H1 (cell line): ENCODE data around the gene SLC7A9. TPM values are rescaled to one million over a fixed set of nuclear protein-coding genes. Genes with fewer than 3 reads are reported as not detected.

Source experiments
- CTCF ChIA-PET: fragments of 300-600 bp; sonication (Branson Sonifier 250); formaldehyde crosslinking; loops from one replicate; lab custom pipeline; 2021; ENCODE audit not compliant: partially characterized antibody; lab: Charles Lee
- POLR2A ChIA-PET: fragments of 300-600 bp; sonication (Branson Sonifier 250); formaldehyde crosslinking; loops from one replicate; lab custom pipeline; 2021; ENCODE audit warnings: inconsistent platforms; ENCODE audit not compliant: partially characterized antibody; lab: Charles Lee
- DNase-seq, 2 experiments: peaks; one replicate each; pipeline versions ENCODE4 v3.0.0 to v3.0.0-alpha.2; 2010 to 2022; ENCODE audit warnings: low spot score in 2 of 2, low read depth in 1 of 2, mixed read lengths in 1 of 2
- FAIRE-seq: peaks from 2 replicates; lab custom pipeline; 2011; peaks lifted over from hg19 to GRCh38; lab: Jason Lieb, UNC
- H2AFZ ChIP-seq: 2 replicates; pipeline ENCODE4 v1.8.1; 2012; ENCODE audit warnings: low read length, inconsistent platforms
- H2AK5ac ChIP-seq: 2 replicates; pipeline ENCODE4 v1.6.1; 2013; ENCODE audit warnings: low read depth, low read length
- H2BK120ac ChIP-seq: replicated peaks from 2 replicates; pipeline ENCODE3; 2013; ENCODE audit warnings: low read depth, low read length, inconsistent platforms
- H2BK12ac ChIP-seq: 2 replicates; pipeline ENCODE4 v1.6.1; 2013; ENCODE audit warnings: low read depth, low read length
- H2BK15ac ChIP-seq: 2 replicates; pipeline ENCODE4 v1.6.1; 2013; ENCODE audit warnings: low read length
- H2BK20ac ChIP-seq: 2 replicates; pipeline ENCODE4 v1.6.1; 2013; ENCODE audit warnings: low read length
- H2BK5ac ChIP-seq: 2 replicates; pipeline ENCODE4 v1.6.1; 2013; ENCODE audit warnings: low read depth, low read length
- H3K14ac ChIP-seq: 2 replicates; pipeline ENCODE4 v1.6.1; 2013; ENCODE audit warnings: inconsistent platforms; ENCODE audit not compliant: insufficient read length
- H3K18ac ChIP-seq: 2 replicates; pipeline ENCODE4 v1.6.1; 2013; ENCODE audit warnings: low read length; ENCODE audit errors: extremely low read depth
- H3K23ac ChIP-seq: 2 replicates; pipeline ENCODE4 v1.6.1; 2013; ENCODE audit warnings: inconsistent platforms; ENCODE audit not compliant: insufficient read length
- H3K23me2 ChIP-seq: 2 replicates; pipeline ENCODE4 v1.6.1; 2013; ENCODE audit warnings: low read depth, low read length
- H3K27ac ChIP-seq: 2 replicates; pipeline ENCODE4 v1.6.1; 2011; ENCODE audit warnings: low read depth, low read length, inconsistent platforms
- H3K27me3 ChIP-seq, 4 experiments: replicated peaks in 1 of 4; 1 replicate in 1 of 4; 2 replicates in 3 of 4; pipeline versions ENCODE4 v1.6.1 to v1.8.1; 2011 to 2013; ENCODE audit warnings: low read length in 3 of 4, mild to moderate bottlenecking in 3 of 4, inconsistent platforms in 2 of 4, mixed read lengths in 2 of 4, moderate library complexity in 1 of 4; ENCODE audit not compliant: control insufficient read depth in 3 of 4, insufficient read depth in 3 of 4; ENCODE audit errors: extremely low read depth in 1 of 4
- H3K36me3 ChIP-seq, 4 experiments: 2 replicates each; pipeline versions ENCODE4 v1.6.1 to v1.8.1; 2011 to 2013; ENCODE audit warnings: mild to moderate bottlenecking in 4 of 4, low read length in 3 of 4, moderate library complexity in 2 of 4, control low read depth in 1 of 4, inconsistent platforms in 1 of 4; ENCODE audit not compliant: insufficient read depth in 4 of 4, control insufficient read depth in 2 of 4
- H3K4ac ChIP-seq: replicated peaks from 2 replicates; pipeline ENCODE3; 2013; ENCODE audit warnings: low read length, low read depth, mixed read lengths, inconsistent platforms; ENCODE audit not compliant: insufficient read length
- H3K4me1 ChIP-seq, 4 experiments: replicated peaks in 1 of 4; 1 replicate in 1 of 4; 2 replicates in 3 of 4; pipeline versions ENCODE4 v1.6.1 to v1.8.1; 2011 to 2013; ENCODE audit warnings: low read length in 3 of 4, inconsistent platforms in 2 of 4, mixed read lengths in 1 of 4; ENCODE audit not compliant: insufficient read depth in 4 of 4, control insufficient read depth in 3 of 4
- H3K4me2 ChIP-seq, 2 experiments: 2 replicates each; pipeline versions ENCODE4 v1.6.1 to v1.8.1; 2011 to 2013; ENCODE audit warnings: low read depth in 2 of 2, low read length in 2 of 2, control low read depth in 1 of 2, inconsistent platforms in 1 of 2, mild to moderate bottlenecking in 1 of 2; ENCODE audit not compliant: insufficient read depth in 1 of 2
- H3K4me3 ChIP-seq, 4 experiments: fragments of 200-600, 300-600 bp in 1 of 4; sonication (generic), shearing (Covaris generic), sonication (Bioruptor Twin) in 1 of 4; 2 replicates each; pipeline versions ENCODE4 v1.5.1 to v1.8.1; 2011 to 2016; ENCODE audit warnings: low read length in 4 of 4, low read depth in 3 of 4, control low read depth in 2 of 4, inconsistent platforms in 2 of 4, mild to moderate bottlenecking in 2 of 4, mixed read lengths in 1 of 4, moderate library complexity in 1 of 4; ENCODE audit not compliant: insufficient read depth in 2 of 4; ENCODE audit errors: extremely low read depth in 1 of 4
- H3K56ac ChIP-seq: replicated peaks from 2 replicates; pipeline ENCODE3; 2013; ENCODE audit warnings: low read depth, mild to moderate bottlenecking, mixed read lengths, low read length, inconsistent platforms; ENCODE audit not compliant: insufficient read length
- H3K79me1 ChIP-seq: 2 replicates; pipeline ENCODE4 v1.6.1; 2013; ENCODE audit warnings: low read depth, low read length, control low read depth
- H3K79me2 ChIP-seq, 2 experiments: 2 replicates each; pipeline versions ENCODE4 v1.6.1 to v1.8.1; 2012 to 2013; ENCODE audit warnings: low read length in 2 of 2, mild to moderate bottlenecking in 2 of 2, inconsistent platforms in 1 of 2; ENCODE audit not compliant: insufficient read depth in 2 of 2, control insufficient read depth in 1 of 2
- H3K9ac ChIP-seq, 4 experiments: replicated peaks in 1 of 4; 1 replicate in 1 of 4; 2 replicates in 3 of 4; pipeline versions ENCODE4 v1.6.1 to v1.8.1; 2011 to 2013; ENCODE audit warnings: low read depth in 3 of 4, low read length in 3 of 4, control low read depth in 2 of 4, mild to moderate bottlenecking in 2 of 4, moderate library complexity in 2 of 4, inconsistent platforms in 1 of 4; ENCODE audit errors: extremely low read depth in 1 of 4
- H3K9me3 ChIP-seq, 2 experiments: 2 replicates each; pipeline versions ENCODE4 v1.6.1 to v1.8.1; 2012 to 2013; ENCODE audit warnings: mild to moderate bottlenecking in 2 of 2, moderate library complexity in 2 of 2, control low read depth in 1 of 2, inconsistent platforms in 1 of 2, low read depth in 1 of 2, low read length in 1 of 2, mixed read lengths in 1 of 2; ENCODE audit not compliant: insufficient read depth in 2 of 2
- H4K20me1 ChIP-seq, 2 experiments: replicated peaks in 1 of 2; 2 replicates each; pipeline versions ENCODE3 to v1.8.1; 2011 to 2013; ENCODE audit warnings: inconsistent platforms in 2 of 2, low read length in 2 of 2, mild to moderate bottlenecking in 1 of 2; ENCODE audit not compliant: insufficient read depth in 2 of 2, control insufficient read depth in 1 of 2
- H4K5ac ChIP-seq: 2 replicates; pipeline ENCODE4 v1.6.1; 2013; ENCODE audit warnings: low read length, low read depth, mixed read lengths, inconsistent platforms; ENCODE audit not compliant: insufficient read length
- H4K8ac ChIP-seq: 2 replicates; pipeline ENCODE4 v1.8.0; 2013; ENCODE audit warnings: mild to moderate bottlenecking, moderate library complexity, low read length, inconsistent platforms; ENCODE audit not compliant: insufficient read depth; ENCODE audit errors: extremely low read depth
- H4K91ac ChIP-seq: replicated peaks from 2 replicates; pipeline ENCODE3; 2013; ENCODE audit warnings: low read length, mixed read lengths, inconsistent platforms; ENCODE audit not compliant: insufficient read length
- ASH2L ChIP-seq: fragments of 200-600, 300-600 bp; sonication (generic); IDR thresholded peaks from one replicate; pipeline ENCODE4 v1.7.1; 2017; ENCODE audit warnings: low read length
- FOSL1 ChIP-seq: IDR thresholded peaks from 2 replicates; pipeline ENCODE4 v1.6.1; 2011; ENCODE audit warnings: mild to moderate bottlenecking, low read depth, low read length, moderate library complexity; ENCODE audit not compliant: insufficient read depth
- KDM1A ChIP-seq: fragments of 200-600, 300-600 bp; sonication (generic); IDR thresholded peaks from 2 replicates; pipeline ENCODE4 v1.7.1; 2016; ENCODE audit warnings: mild to moderate bottlenecking, low read length, borderline replicate concordance
- NRF1 ChIP-seq: IDR thresholded peaks from 2 replicates; pipeline ENCODE4 v1.6.1; 2011; ENCODE audit warnings: mild to moderate bottlenecking, low read depth, low read length, improper control_type of control experiment
- PHF8 ChIP-seq: fragments of 200-600 bp; sonication (generic); conservative IDR thresholded peaks from 2 replicates; pipeline ENCODE4 v1.7.1; 2012; ENCODE audit warnings: low read depth, mild to moderate bottlenecking, inconsistent platforms, low read length, moderate library complexity
- RBBP5 ChIP-seq: IDR thresholded peaks from 2 replicates; pipeline ENCODE4 v1.7.1; 2012; ENCODE audit warnings: low read depth, mild to moderate bottlenecking, inconsistent platforms, low read length, moderate library complexity, borderline replicate concordance
- SIRT6 ChIP-seq: IDR thresholded peaks from one replicate; pipeline ENCODE4 v1.7.1; 2012; ENCODE audit warnings: low read length, inconsistent platforms
- TAF7 ChIP-seq: optimal IDR thresholded peaks from 2 replicates; pipeline ENCODE3; 2011; ENCODE audit warnings: low read depth, mild to moderate bottlenecking, inconsistent platforms, low read length, moderate library complexity, borderline replicate concordance
- WGBS, 2 experiments: shearing (Covaris generic) in 1 of 2; methylation state at CpG; one replicate each; pipeline versions ENCODE4 v1.1.6 to v1.1.7; 2013 to 2015; ENCODE audit warnings: low lambda C conversion rate in 2 of 2, mixed read lengths in 2 of 2, inconsistent platforms in 1 of 2, low coverage in 1 of 2, missing lambda C conversion rate in 1 of 2; ENCODE audit not compliant: insufficient replicate concordance in 2 of 2, insufficient coverage in 1 of 2, insufficient read length in 1 of 2; ENCODE audit errors: extremely low coverage in 1 of 2, missing lambda C conversion rate in 1 of 2; 5-methylcytosine and 5-hydroxymethylcytosine counted together
- polyA plus RNA-seq, 7 experiments: library from polyadenylated mRNA; depleted of rRNA in 3 of 7; stranded (reverse) in 5 of 7; unstranded in 2 of 7; fragments of >200 nt in 5 of 7; fragments of 200-250 nt in 2 of 7; gene quantifications; 1 replicate in 5 of 7; 2 replicates in 1 of 7; 4 replicates in 1 of 7; pipeline versions ENCODE4 v1.2.1 to v1.2.3, GENCODE V29; 2011 to 2013; ENCODE audit warnings: missing spikeins in 2 of 7, mixed read lengths in 2 of 7
- total RNA-seq: library from RNA; stranded (reverse); fragmentation: NEBNext Ultra II Directional; extraction: Animal tissue kit (Norgen Biotek cat#: 25700); gene quantifications from 2 replicates; pipeline ENCODE4 v1.2.1, GENCODE V29; 2021

Gene SLC7A9
- total and polyA plus RNA-seq, 2 of the 8 experiments (the other 6 are each of a cell fraction or from before 2014, with no cell fraction given) = 0.15 TPM; not detected in 1

- no peaks in the 10 kb centered on the region for H3K79me2 ChIP-seq
- H4K20me1 ChIP-seq = no peaks in the 10 kb centered on the region
- H4K8ac ChIP-seq = no peak overlapping the region
- H3K27ac ChIP-seq = no peak overlapping the region
- H2AK5ac ChIP-seq = no peak overlapping the region
- 93% methylated on average over 12 of the region's 12 CpGs; no CpG with 5 or more reads in 1 of the 2 experiments for WGBS, 2 experiments
- no peak overlapping the region for H2BK5ac ChIP-seq
- POLR2A ChIA-PET = interaction anchor here (0.6 kb wide), 2 partner anchors 45 to 69 kb away, joined by 3 read pairs; partner anchors contain the start of gene SLC7A9
- H3K4me2 ChIP-seq = no peak overlapping the region
- H3K18ac ChIP-seq = no peak overlapping the region
- no peak overlapping the region for H2AFZ ChIP-seq
- TF ChIP-seq SIRT6 (no peak), FOSL1 (no peak), NRF1 (no peak), RBBP5 (no peak), PHF8 (no peak), ASH2L (no peak), TAF7 (no peak), KDM1A (no peak)
- TF ChIP-seq, all 59 proteins: peak for 0
- no peak overlapping the region for H4K91ac ChIP-seq
- H2BK12ac ChIP-seq = no peak overlapping the region
- H4K5ac ChIP-seq = no peak overlapping the region
- peaks cover 0 to 3% (median 0%) of the 10 kb centered on the region in 4 experiments; a peak in 2 of 8 replicates for H3K36me3 ChIP-seq
- H3K9ac ChIP-seq = no peak overlapping the region
- DNase-seq (no peak), FAIRE-seq (no peak)
- no peaks in the 10 kb centered on the region for H3K79me1 ChIP-seq
- peaks cover 0 to 10% (median 6%) of the 10 kb centered on the region in 4 experiments; a peak in 4 of 7 replicates for H3K4me1 ChIP-seq
- H2BK15ac ChIP-seq = no peak overlapping the region
- no peak overlapping the region for H3K4me3 ChIP-seq
- H3K27me3 ChIP-seq = no peaks in the 10 kb centered on the region
- CTCF ChIA-PET = interaction anchor here (0.7 kb wide), 1 partner anchor 313 kb away, joined by 6 read pairs; no protein-coding TSS in a partner anchor
- H2BK20ac ChIP-seq = no peak overlapping the region
- no peak overlapping the region for H3K56ac ChIP-seq
- H3K23me2 ChIP-seq = no peaks in the 10 kb centered on the region
- H3K9me3 ChIP-seq = no peaks in the 10 kb centered on the region
- no peak overlapping the region for H3K14ac ChIP-seq
- no peak overlapping the region for H2BK120ac ChIP-seq
- no peak overlapping the region for H3K23ac ChIP-seq
- H3K4ac ChIP-seq = no peak overlapping the region
Measured at GRCh38 chr19:32914879-32915660, 45.5 kb upstream of the SLC7A9 start.
